KMS-11 (cell line): ENCODE measurements around the gene BCAS4.

Source experiments
- H2AFZ ChIP-seq: fragments of 200-600 bp; sonication (generic); 2 replicates; pipeline ENCODE4 v1.6.1; 2016; ENCODE audit warnings: antibody characterized with exemption, mixed run types, low read depth
- H3K27ac ChIP-seq: fragments of 200-600 bp; sonication (generic); 2 replicates; pipeline ENCODE4 v1.6.1; 2016; ENCODE audit warnings: mild to moderate bottlenecking, mixed run types
- H3K27me3 ChIP-seq: fragments of 200-600 bp; sonication (generic); 2 replicates; pipeline ENCODE4 v1.6.1; 2017; ENCODE audit warnings: mild to moderate bottlenecking, low read depth, mixed run types, moderate library complexity; ENCODE audit not compliant: insufficient read depth
- H3K36me3 ChIP-seq: fragments of 200-600 bp; sonication (generic); 2 replicates; pipeline ENCODE4 v1.6.1; 2017; ENCODE audit warnings: mild to moderate bottlenecking, mixed run types; ENCODE audit not compliant: insufficient read depth
- H3K4me1 ChIP-seq: fragments of 200-600 bp; sonication (generic); 2 replicates; pipeline ENCODE4 v1.6.1; 2016; ENCODE audit warnings: mild to moderate bottlenecking, low read depth, mixed run types; ENCODE audit not compliant: poor library complexity, severe bottlenecking
- H3K4me2 ChIP-seq: fragments of 200-600 bp; sonication (generic); 2 replicates; pipeline ENCODE4 v1.7.0; 2016; ENCODE audit warnings: mild to moderate bottlenecking, mixed run types
- H3K4me3 ChIP-seq: fragments of 200-600 bp; sonication (generic); IDR thresholded peaks from 2 replicates; pipeline ENCODE4 v1.6.1; 2017; ENCODE audit warnings: low read depth, low read length, mixed read lengths; ENCODE audit not compliant: insufficient read depth
- H3K79me2 ChIP-seq: fragments of 200-600 bp; sonication (generic); 2 replicates; pipeline ENCODE4 v1.6.1; 2016; ENCODE audit warnings: low read depth, mixed run types; ENCODE audit not compliant: insufficient read depth
- H3K9ac ChIP-seq: fragments of 200-600 bp; sonication (generic); 2 replicates; pipeline ENCODE4 v1.6.1; 2016; ENCODE audit warnings: mild to moderate bottlenecking, mixed run types
- H4K20me1 ChIP-seq: fragments of 200-600 bp; sonication (generic); 2 replicates; pipeline ENCODE4 v1.6.1; 2016; ENCODE audit warnings: mild to moderate bottlenecking, mixed run types; ENCODE audit not compliant: insufficient read depth
- CTCF ChIP-seq: fragments of 200-600 bp; sonication (generic); conservative IDR thresholded peaks from 2 replicates; pipeline ENCODE4 v1.6.1; 2017; ENCODE audit warnings: low read depth, mild to moderate bottlenecking, antibody characterized with exemption, low read length, moderate library complexity, mixed read lengths

The BCAS4 gene

DNA sequence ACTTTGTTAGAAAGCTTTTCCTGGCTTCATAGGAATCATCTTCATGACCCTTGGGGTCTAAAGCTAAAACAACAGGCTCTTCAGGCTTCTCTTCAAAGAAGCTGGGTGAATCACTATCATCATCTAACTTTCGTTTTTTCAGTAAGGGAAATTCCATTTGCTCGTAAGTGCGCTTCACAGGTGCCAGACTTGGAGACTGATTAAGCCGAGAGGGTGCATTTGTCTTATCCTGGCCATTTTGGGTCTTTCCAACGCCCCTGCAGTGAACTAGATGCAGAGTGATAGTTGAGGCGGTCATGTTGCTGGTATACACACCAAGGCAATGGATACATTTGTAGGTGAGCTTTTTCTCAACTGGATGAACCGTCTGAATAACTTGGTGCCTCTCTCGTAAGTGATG, 97.5 kb downstream of the BCAS4 start:
- TF ChIP-seq CTCF = no peak
- Histone ChIP-seq H3K27me3 (no peaks in the 10 kb centered on the region), H3K79me2 (peaks cover 4% of the 10 kb centered on the region; the same call in 1 of the 2 replicates), H3K27ac (no peak overlapping the region), H3K4me2 (no peak overlapping the region), H3K9ac (no peak overlapping the region), H3K4me3 (no peak overlapping the region), H2AFZ (no peak overlapping the region), H3K36me3 (peaks cover 8% of the 10 kb centered on the region; the same call in 1 of the 2 replicates), H4K20me1 (peaks cover 8% of the 10 kb centered on the region; the same call in 1 of the 2 replicates), H3K4me1 (no peaks in the 10 kb centered on the region)

DNA sequence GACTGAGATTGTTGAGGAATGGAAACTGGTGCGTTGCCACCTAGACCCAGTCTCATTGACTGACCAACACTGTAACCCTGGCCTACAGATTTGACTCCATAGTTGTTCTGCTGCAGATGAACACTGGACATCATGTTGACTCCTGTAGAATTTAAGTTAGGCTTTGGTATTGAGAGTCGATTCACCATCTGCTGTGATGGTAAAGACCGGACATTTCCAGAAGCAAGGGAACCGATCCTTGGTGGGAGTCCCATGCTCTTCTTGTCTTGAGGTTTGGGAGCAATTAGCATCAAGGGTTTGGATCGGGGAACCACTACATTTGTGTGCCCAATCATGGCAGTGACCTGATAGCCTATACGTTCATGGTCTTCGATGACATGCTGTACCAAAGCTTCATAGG, 98.8 kb downstream of the BCAS4 start:
- Histone ChIP-seq H3K4me3 (no peak overlapping the region), H3K27ac (no peak overlapping the region), H2AFZ (no peak overlapping the region), H3K9ac (no peak overlapping the region), H3K4me1 (no peaks in the 10 kb centered on the region), H3K4me2 (no peak overlapping the region), H3K36me3 (peaks cover 12% of the 10 kb centered on the region; the same call in 1 of the 2 replicates), H3K79me2 (peaks cover 4% of the 10 kb centered on the region; the same call in 1 of the 2 replicates), H3K27me3 (no peaks in the 10 kb centered on the region), H4K20me1 (peaks cover 8% of the 10 kb centered on the region; the same call in 1 of the 2 replicates)
- no peak for TF ChIP-seq CTCF

GRCh38 chr20:50895111-50895830, 100.4 kb downstream of the BCAS4 start:
- Histone ChIP-seq H3K4me3 (no peak overlapping the region), H3K36me3 (peaks cover 15% of the 10 kb centered on the region; the same call in 1 of the 2 replicates), H3K9ac (no peak overlapping the region), H3K4me2 (no peak overlapping the region), H4K20me1 (no peaks in the 10 kb centered on the region), H3K79me2 (peaks cover 4% of the 10 kb centered on the region; the same call in 1 of the 2 replicates), H2AFZ (no peak overlapping the region), H3K27ac (no peak overlapping the region), H3K4me1 (no peaks in the 10 kb centered on the region), H3K27me3 (no peaks in the 10 kb centered on the region)
- no peak for TF ChIP-seq CTCF

- Histone ChIP-seq H3K27ac (no peak overlapping the region), H3K4me3 (no peak overlapping the region), H3K27me3 (no peaks in the 10 kb centered on the region), H3K4me1 (no peaks in the 10 kb centered on the region), H3K9ac (no peak overlapping the region), H3K4me2 (no peak overlapping the region), H4K20me1 (peaks cover 10% of the 10 kb centered on the region), H3K36me3 (peaks cover 32% of the 10 kb centered on the region; the same call in 1 of the 2 replicates), H3K79me2 (peaks cover 33% of the 10 kb centered on the region), H2AFZ (no peak overlapping the region)
- no peak for TF ChIP-seq CTCF
Measured at GRCh38 chr20:50898475-50898874, 103.6 kb downstream of the BCAS4 start.
